Osteoblast (primary cell): ENCODE results near the gene NOS3. TPM values are rescaled to one million over a fixed set of nuclear protein-coding genes. Genes with fewer than 3 reads are reported as not detected.

ENCODE experiments used
- DNase-seq: peaks from one replicate; pipeline ENCODE4 v3.0.0; 2011; ENCODE audit warnings: low spot score, mixed read lengths; ENCODE audit not compliant: insufficient read length; ENCODE audit errors: missing footprints
- H2AFZ ChIP-seq: 2 replicates; pipeline ENCODE4 v1.6.0; 2011; ENCODE audit warnings: mild to moderate bottlenecking, low read length
- H3K27ac ChIP-seq: 2 replicates; pipeline ENCODE4 v1.5.1; 2011; ENCODE audit warnings: mild to moderate bottlenecking, low read depth, low read length, moderate library complexity
- H3K27me3 ChIP-seq: 2 replicates; pipeline ENCODE4 v1.6.0; 2012; ENCODE audit warnings: mild to moderate bottlenecking, control low read depth, inconsistent platforms, low read length, moderate library complexity; ENCODE audit not compliant: insufficient read depth
- H3K36me3 ChIP-seq: 2 replicates; pipeline ENCODE4 v1.5.1; 2011; ENCODE audit warnings: mild to moderate bottlenecking, low read length, control low read depth, moderate library complexity; ENCODE audit not compliant: insufficient read depth
- H3K4me1 ChIP-seq: 2 replicates; pipeline ENCODE4 v1.5.1; 2011; ENCODE audit warnings: mild to moderate bottlenecking, low read length, control low read depth, moderate library complexity; ENCODE audit not compliant: insufficient read depth
- H3K4me2 ChIP-seq: 2 replicates; pipeline ENCODE4 v1.6.0; 2011; ENCODE audit warnings: mild to moderate bottlenecking, low read length; ENCODE audit not compliant: insufficient read depth
- H3K4me3 ChIP-seq: fragments of 200-600 bp; sonication (generic); 3 replicates; pipeline ENCODE4 v1.5.1; 2012; ENCODE audit warnings: mild to moderate bottlenecking, low read length, inconsistent platforms; ENCODE audit not compliant: insufficient read depth
- H3K79me2 ChIP-seq: 2 replicates; pipeline ENCODE4 v1.6.0; 2012; ENCODE audit warnings: mild to moderate bottlenecking, low read length, control low read depth, inconsistent platforms; ENCODE audit not compliant: insufficient read depth
- H3K9me3 ChIP-seq: 2 replicates; pipeline ENCODE4 v1.5.1; 2011; ENCODE audit warnings: low read depth, low read length, control low read depth
- H4K20me1 ChIP-seq: 2 replicates; pipeline ENCODE4 v1.6.0; 2012; ENCODE audit warnings: mild to moderate bottlenecking, low read length, control low read depth; ENCODE audit not compliant: insufficient read depth
- total RNA-seq: library from RNA; depleted of rRNA; stranded (reverse); fragments of >200 nt; gene quantifications from 2 replicates; pipeline ENCODE4 v1.2.3, GENCODE V29; 2012
- TF ChIP-seq, protein P1 (sequence below): IDR thresholded peaks from 2 replicates; pipeline ENCODE4 v1.5.1; 2011; ENCODE audit warnings: mild to moderate bottlenecking, low read depth, low read length, moderate library complexity; ENCODE audit errors: extremely low read depth

Gene NOS3
- total RNA-seq, 1 donor: not detected

DNA sequence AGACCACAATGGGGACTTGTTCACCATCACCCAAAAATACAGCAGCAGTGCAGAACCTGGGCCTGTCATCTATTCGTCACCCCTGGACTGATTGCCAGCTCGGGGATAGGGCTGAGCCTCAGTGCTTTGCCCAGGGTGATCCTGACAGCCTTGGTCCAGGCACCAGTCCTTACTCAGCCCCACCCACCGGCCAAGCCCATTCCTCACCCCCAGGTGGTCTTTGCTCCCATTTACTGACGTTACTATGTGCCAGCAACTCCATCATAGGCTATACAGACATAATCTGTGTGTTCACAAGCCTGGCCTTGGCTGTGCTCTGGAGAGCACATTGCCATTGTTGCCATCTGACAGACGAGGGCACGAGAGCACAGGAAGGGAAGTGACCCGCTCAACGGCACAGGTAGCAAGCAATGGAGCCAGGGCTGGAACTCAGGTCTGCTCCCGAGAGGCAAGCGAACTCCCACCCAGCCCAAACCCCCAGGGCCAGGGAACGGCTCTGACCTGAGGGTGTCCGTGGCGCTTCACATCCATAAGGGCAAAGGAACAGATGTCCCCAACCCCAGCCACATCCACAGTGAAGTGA is 26.6 kb downstream of the NOS3 start:
- DNase-seq: peak; percentile 69
- peaks cover 9% of the 10 kb centered on the region for H3K4me1 ChIP-seq
- H3K36me3 ChIP-seq: no peaks in the 10 kb centered on the region
- H3K27me3 ChIP-seq: peaks cover 45% of the 10 kb centered on the region
- H3K27ac ChIP-seq: no peak overlapping the region
- H4K20me1 ChIP-seq: no peaks in the 10 kb centered on the region
- no peak overlapping the region for H3K4me2 ChIP-seq
- no peaks in the 10 kb centered on the region for H3K9me3 ChIP-seq
- TF ChIP-seq, protein P1, sequence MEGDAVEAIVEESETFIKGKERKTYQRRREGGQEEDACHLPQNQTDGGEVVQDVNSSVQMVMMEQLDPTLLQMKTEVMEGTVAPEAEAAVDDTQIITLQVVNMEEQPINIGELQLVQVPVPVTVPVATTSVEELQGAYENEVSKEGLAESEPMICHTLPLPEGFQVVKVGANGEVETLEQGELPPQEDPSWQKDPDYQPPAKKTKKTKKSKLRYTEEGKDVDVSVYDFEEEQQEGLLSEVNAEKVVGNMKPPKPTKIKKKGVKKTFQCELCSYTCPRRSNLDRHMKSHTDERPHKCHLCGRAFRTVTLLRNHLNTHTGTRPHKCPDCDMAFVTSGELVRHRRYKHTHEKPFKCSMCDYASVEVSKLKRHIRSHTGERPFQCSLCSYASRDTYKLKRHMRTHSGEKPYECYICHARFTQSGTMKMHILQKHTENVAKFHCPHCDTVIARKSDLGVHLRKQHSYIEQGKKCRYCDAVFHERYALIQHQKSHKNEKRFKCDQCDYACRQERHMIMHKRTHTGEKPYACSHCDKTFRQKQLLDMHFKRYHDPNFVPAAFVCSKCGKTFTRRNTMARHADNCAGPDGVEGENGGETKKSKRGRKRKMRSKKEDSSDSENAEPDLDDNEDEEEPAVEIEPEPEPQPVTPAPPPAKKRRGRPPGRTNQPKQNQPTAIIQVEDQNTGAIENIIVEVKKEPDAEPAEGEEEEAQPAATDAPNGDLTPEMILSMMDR: no peak
- no peak overlapping the region for H2AFZ ChIP-seq
- H3K4me3 ChIP-seq: no peak overlapping the region
- no peaks in the 10 kb centered on the region for H3K79me2 ChIP-seq

DNA sequence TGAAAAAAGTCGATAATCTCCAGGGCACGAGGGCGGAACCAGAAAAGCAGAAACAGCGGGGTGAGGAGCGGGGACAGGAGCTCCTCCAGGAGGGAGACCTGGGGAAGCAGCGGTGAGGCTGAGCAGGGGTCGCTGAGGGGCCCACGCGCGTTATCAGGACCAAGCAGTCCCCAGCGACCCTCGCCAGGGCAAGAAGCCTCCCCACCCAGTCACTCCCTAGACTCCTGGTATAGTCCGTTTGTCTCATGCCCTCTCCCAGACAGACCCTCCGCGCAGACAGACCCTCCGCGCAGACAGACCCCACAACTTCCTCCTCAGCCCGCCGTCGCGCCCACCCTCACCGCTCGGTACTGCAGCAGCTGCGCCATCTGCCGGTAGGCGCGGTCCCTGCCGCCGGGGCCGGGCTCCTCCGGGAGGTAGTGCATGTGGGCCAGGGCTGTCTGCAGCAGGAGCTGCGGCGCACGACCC is 27.2 kb downstream of the NOS3 start:
- no peaks in the 10 kb centered on the region for H3K79me2 ChIP-seq
- no peak overlapping the region for H2AFZ ChIP-seq
- no peaks in the 10 kb centered on the region for H4K20me1 ChIP-seq
- TF ChIP-seq, protein P1: peak; percentile 79
- H3K27ac ChIP-seq: no peak overlapping the region
- peak overlapping the region; percentile 28 for H3K4me3 ChIP-seq
- peak; percentile 98 for DNase-seq
- no peaks in the 10 kb centered on the region for H3K36me3 ChIP-seq
- H3K4me2 ChIP-seq: peak overlapping the region; percentile 29
- H3K4me1 ChIP-seq: peaks cover 9% of the 10 kb centered on the region
- peaks cover 48% of the 10 kb centered on the region for H3K27me3 ChIP-seq
- H3K9me3 ChIP-seq: no peaks in the 10 kb centered on the region

DNA sequence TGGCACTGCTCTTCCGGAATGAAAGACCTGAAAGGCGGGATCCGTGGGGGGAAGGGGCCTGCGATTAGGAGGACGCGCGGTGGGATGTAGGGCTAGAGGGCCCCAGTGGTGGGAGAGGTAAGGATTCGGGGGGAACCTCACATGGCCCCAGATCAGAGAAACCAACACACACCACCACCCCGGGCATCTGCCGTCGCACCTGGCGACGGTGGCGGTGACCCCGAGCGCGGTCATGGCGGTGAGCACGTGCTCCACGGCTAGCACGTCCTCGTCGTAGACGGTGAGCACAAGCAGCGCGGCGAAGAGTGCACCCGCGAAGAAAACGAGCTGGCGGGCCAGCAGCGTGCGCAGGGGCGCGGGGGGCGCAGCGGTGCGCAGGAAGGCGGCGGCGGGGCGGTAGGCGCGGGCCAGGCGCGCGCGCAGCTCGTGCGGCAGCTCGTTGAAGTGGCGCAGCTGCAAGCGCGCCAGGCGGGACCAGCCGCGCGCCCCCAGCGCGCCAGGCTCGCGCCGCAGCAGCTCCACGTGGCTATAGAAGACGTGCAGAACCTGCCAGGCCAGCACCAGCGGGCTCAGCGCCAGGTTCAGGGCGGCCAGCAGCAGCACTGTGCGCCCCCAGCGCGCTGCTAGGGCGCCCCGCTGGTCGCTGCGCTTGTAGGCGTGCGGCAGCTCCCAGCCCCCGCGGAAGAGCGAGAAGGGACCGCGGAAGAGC is 27.8 kb downstream of the NOS3 start:
- Histone ChIP-seq H3K4me3 (peak overlapping the region; percentile 28), H3K27me3 (peaks cover 53% of the 10 kb centered on the region), H3K79me2 (no peaks in the 10 kb centered on the region), H3K4me2 (peak overlapping the region; percentile 29), H3K36me3 (no peaks in the 10 kb centered on the region), H4K20me1 (no peaks in the 10 kb centered on the region), H3K27ac (no peak overlapping the region), H3K4me1 (peaks cover 6% of the 10 kb centered on the region), H3K9me3 (no peaks in the 10 kb centered on the region), H2AFZ (no peak overlapping the region)
- DNase-seq: peak; percentile 58
- TF ChIP-seq, protein P1: no peak

DNA sequence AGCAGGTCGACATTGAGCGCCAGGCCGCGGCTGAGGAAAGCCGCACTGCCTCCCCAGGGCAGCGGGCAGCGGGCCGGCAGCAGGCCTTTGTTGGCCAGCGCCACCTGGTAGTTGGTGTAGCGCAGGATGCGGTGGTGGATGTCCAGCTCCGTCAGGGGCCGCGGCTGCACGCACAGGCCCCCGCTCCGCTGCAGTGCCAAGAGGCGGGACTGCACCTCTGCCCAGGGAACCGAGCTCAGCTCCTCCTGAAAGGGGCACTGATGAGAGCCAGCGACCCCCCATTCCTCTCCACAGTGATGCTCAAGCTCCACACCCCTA is 28.3 kb downstream of the NOS3 start:
- H2AFZ ChIP-seq: no peak overlapping the region
- H3K79me2 ChIP-seq: no peaks in the 10 kb centered on the region
- TF ChIP-seq, protein P1: no peak
- no peaks in the 10 kb centered on the region for H3K36me3 ChIP-seq
- H3K4me2 ChIP-seq: no peak overlapping the region
- peak overlapping the region; percentile 28 for H3K4me3 ChIP-seq
- H3K9me3 ChIP-seq: no peaks in the 10 kb centered on the region
- H4K20me1 ChIP-seq: no peaks in the 10 kb centered on the region
- H3K4me1 ChIP-seq: peaks cover 1% of the 10 kb centered on the region
- DNase-seq: peak; percentile 84
- H3K27ac ChIP-seq: no peak overlapping the region
- H3K27me3 ChIP-seq: peaks cover 49% of the 10 kb centered on the region
